Activated T-helper 2 cell treated with anti-CD3 and anti-CD28 coated beads, Interferon-gamma antibody, Interleukin-2, Interleukin-4, amounts not matched to agents 10 μg/mL and 5 μg/mL and 100 μg/mL, durations not matched to agents 14 hours and 24 hours and 36 hours (primary cell): ENCODE results near the gene CIAO3. TPM values are rescaled to one million over a fixed set of nuclear protein-coding genes. Genes with fewer than 3 reads are reported as not detected.
"Not testable (repeated sequence)": the region's sequence is repeated elsewhere in the genome, so short reads cannot be mapped to it uniquely, and the experiment has no call there.

Source experiments
- DNase-seq: peaks from one replicate; pipeline ENCODE4 v3.0.0; 2021; ENCODE audit warnings: low spot score
- H3K27ac Mint-ChIP-seq: one replicate; pipeline ENCODE4 v1.8.0; 2021; ENCODE audit warnings: mixed read lengths
- H3K27me3 Mint-ChIP-seq: one replicate; pipeline ENCODE4 v1.8.0; 2021; ENCODE audit warnings: low read depth, mixed read lengths
- H3K36me3 Mint-ChIP-seq: one replicate; pipeline ENCODE4 v1.8.0; 2021; ENCODE audit warnings: low read depth, mixed read lengths
- H3K4me1 Mint-ChIP-seq: one replicate; pipeline ENCODE4 v1.8.0; 2021; ENCODE audit warnings: low read depth, mixed read lengths
- H3K4me3 Mint-ChIP-seq: one replicate; pipeline ENCODE4 v1.8.0; 2021; ENCODE audit warnings: low read depth, mild to moderate bottlenecking, moderate library complexity, mixed read lengths
- H3K9me3 Mint-ChIP-seq: one replicate; pipeline ENCODE4 v1.8.0; 2021; ENCODE audit warnings: mixed read lengths
- intact Hi-C: fragments of 100-400 bp; cut with micrococcal nuclease; formaldehyde crosslinking; loops from one replicate; pipeline ENCODE4 v1.15.1; 2023
- total RNA-seq: library from RNA; stranded (reverse); gene quantifications from 2 replicates; pipeline ENCODE4 v1.2.3, GENCODE V29; 2022

The CIAO3 gene
- total RNA-seq, 1 donor from 2014 or later: 43.4 TPM

GRCh38 chr16:747978-748746, 7.4 kb upstream of the CIAO3 start:
- Mint-ChIP-seq H3K4me1 (no peaks in the 10 kb centered on the region), H3K27ac (no peak overlapping the region), H3K9me3 (no peaks in the 10 kb centered on the region), H3K27me3 (no peaks in the 10 kb centered on the region), H3K36me3 (no peaks in the 10 kb centered on the region), H3K4me3 (no peak overlapping the region)
- intact Hi-C loops: no loop called here
- DNase-seq: no peak

GRCh38 chr16:746637-747036, 5.8 kb upstream of the CIAO3 start:
- Mint-ChIP-seq H3K4me1 (no peaks in the 10 kb centered on the region), H3K27ac (no peak overlapping the region), H3K36me3 (no peaks in the 10 kb centered on the region), H3K4me3 (no peak overlapping the region), H3K27me3 (no peaks in the 10 kb centered on the region), H3K9me3 (no peaks in the 10 kb centered on the region)
- DNase-seq: no peak
- intact Hi-C loops: no loop called here

- no peaks in the 10 kb centered on the region for H3K4me1 Mint-ChIP-seq
- no peak overlapping the region for H3K4me3 Mint-ChIP-seq
- no peak for DNase-seq
- H3K36me3 Mint-ChIP-seq: no peaks in the 10 kb centered on the region
- no peaks in the 10 kb centered on the region for H3K27me3 Mint-ChIP-seq
- intact Hi-C loops: no loop called here
- no peaks in the 10 kb centered on the region for H3K9me3 Mint-ChIP-seq
- H3K27ac Mint-ChIP-seq: no peak overlapping the region
Observed at GRCh38 chr16:745739-746138, 4.9 kb upstream of the CIAO3 start.

GRCh38 chr16:743794-744500, 3.1 kb upstream of the CIAO3 start:
- Mint-ChIP-seq H3K27me3 (no peaks in the 10 kb centered on the region), H3K9me3 (no peaks in the 10 kb centered on the region), H3K27ac (no peak overlapping the region), H3K4me1 (peaks cover 2% of the 10 kb centered on the region), H3K4me3 (no peak overlapping the region), H3K36me3 (no peaks in the 10 kb centered on the region)
- no peak for DNase-seq
- intact Hi-C loops: loop anchor here (5.0 kb wide), 1 partner anchor 43 kb away; the partner anchor contains the start of genes CHTF18 and RPUSD1

GRCh38 chr16:742894-743293, 2.1 kb upstream of the CIAO3 start:
- not testable (repeated sequence) for H3K9me3 Mint-ChIP-seq, H3K27ac Mint-ChIP-seq, H3K4me1 Mint-ChIP-seq, DNase-seq, H3K27me3 Mint-ChIP-seq, H3K36me3 Mint-ChIP-seq, H3K4me3 Mint-ChIP-seq
- intact Hi-C loops: loop anchor here (5.0 kb wide), 1 partner anchor 44 kb away; the partner anchor contains the start of genes CHTF18 and RPUSD1

- Mint-ChIP-seq H3K27me3 (no peaks in the 10 kb centered on the region), H3K36me3 (peaks cover 10% of the 10 kb centered on the region), H3K4me1 (peaks cover 7% of the 10 kb centered on the region), H3K27ac (no peak overlapping the region), H3K9me3 (no peaks in the 10 kb centered on the region), H3K4me3 (peak overlapping the region; percentile 26)
- DNase-seq: no peak
- intact Hi-C loops: loop anchor here (1.0 to 5.0 kb wide), 2 partner anchors 22 to 45 kb away; partner anchors contain the start of genes CHTF18 and RPUSD1
Observed at GRCh38 chr16:741986-742629, 1.3 kb upstream of the CIAO3 start.

- Mint-ChIP-seq H3K36me3 (peaks cover 21% of the 10 kb centered on the region), H3K27ac (peak overlapping the region; percentile 52), H3K4me1 (peaks cover 15% of the 10 kb centered on the region), H3K9me3 (no peaks in the 10 kb centered on the region), H3K4me3 (peak overlapping the region; percentile 79), H3K27me3 (no peaks in the 10 kb centered on the region)
- no peak for DNase-seq
- intact Hi-C loops: loop anchor here (5.0 kb wide), 1 partner anchor 47 kb away; the partner anchor contains the start of genes CHTF18 and RPUSD1
Observed at GRCh38 chr16:740459-740763, 386 bp downstream of the CIAO3 start.

GRCh38 chr16:739560-740458, 988 bp downstream of the CIAO3 start:
- Mint-ChIP-seq H3K27ac (no peak overlapping the region), H3K4me1 (peaks cover 17% of the 10 kb centered on the region), H3K4me3 (peak overlapping the region; percentile 79), H3K36me3 (peaks cover 25% of the 10 kb centered on the region), H3K9me3 (no peaks in the 10 kb centered on the region), H3K27me3 (no peaks in the 10 kb centered on the region)
- intact Hi-C loops: loop anchor here (5.0 kb wide), 1 partner anchor 47 kb away; the partner anchor contains the start of genes CHTF18 and RPUSD1
- no peak for DNase-seq

GRCh38 chr16:736936-737481, 3.8 kb downstream of the CIAO3 start:
- Mint-ChIP-seq H3K27me3 (no peaks in the 10 kb centered on the region), H3K4me1 (peaks cover 17% of the 10 kb centered on the region), H3K4me3 (no peak overlapping the region), H3K9me3 (no peaks in the 10 kb centered on the region), H3K36me3 (peaks cover 35% of the 10 kb centered on the region), H3K27ac (no peak overlapping the region)
- intact Hi-C loops: no loop called here
- no peak for DNase-seq

- intact Hi-C loops: no loop called here
- Mint-ChIP-seq H3K36me3 (peaks cover 35% of the 10 kb centered on the region), H3K27me3 (no peaks in the 10 kb centered on the region), H3K4me1 (peaks cover 17% of the 10 kb centered on the region), H3K27ac (peak overlapping the region; percentile 57), H3K4me3 (peak overlapping the region; percentile 26), H3K9me3 (no peaks in the 10 kb centered on the region)
- no peak for DNase-seq
Observed at GRCh38 chr16:735982-736453, 4.8 kb downstream of the CIAO3 start.

GRCh38 chr16:734981-735881, 5.6 kb downstream of the CIAO3 start:
- Mint-ChIP-seq H3K36me3 (peaks cover 35% of the 10 kb centered on the region), H3K27me3 (no peaks in the 10 kb centered on the region), H3K27ac (peak overlapping the region; percentile 20), H3K4me3 (no peak overlapping the region), H3K4me1 (peaks cover 17% of the 10 kb centered on the region), H3K9me3 (no peaks in the 10 kb centered on the region)
- intact Hi-C loops: no loop called here
- DNase-seq: no peak
